ENCODE results near the gene PPM1M.
A peak's percentile ranks its signal among the peaks of the same experiment; 100 is the strongest.
"Not testable (repeated sequence)": the region's sequence is repeated elsewhere in the genome, so short reads cannot be mapped to it uniquely, and the experiment has no call there.

The PPM1M gene

GRCh38 chr3:52246728-52247408 is 1.3 kb downstream of the PPM1M start:
- DNase-seq (ENCODE audit: low read depth), result no peak

GRCh38 chr3:52247409-52248164 is 2.0 kb downstream of the PPM1M start:
- no peak for DNase-seq (ENCODE audit: low read depth)

- no peak for DNase-seq (ENCODE audit: low read depth)
These were observed 2.6 kb downstream of the PPM1M start for GRCh38 chr3:52248165-52248541.

GRCh38 chr3:52248816-52249547 is 3.4 kb downstream of the PPM1M start:
- no peak for DNase-seq (ENCODE audit: low read depth)

- no peak for DNase-seq (ENCODE audit: low read depth)
These were observed 4.1 kb downstream of the PPM1M start for GRCh38 chr3:52249683-52250082.

GRCh38 chr3:52250122-52250521 is 4.6 kb downstream of the PPM1M start:
- DNase-seq (ENCODE audit: low read depth), result no peak

- peak; percentile 27 for DNase-seq (ENCODE audit: low read depth)
These were observed 8.1 kb downstream of the PPM1M start for GRCh38 chr3:52253314-52254304.

- no peak for DNase-seq (ENCODE audit: low read depth)
These were observed 9.0 kb downstream of the PPM1M start for GRCh38 chr3:52254608-52255007.

- no peak for DNase-seq (ENCODE audit: low read depth)
These were observed 10.6 kb downstream of the PPM1M start for GRCh38 chr3:52256159-52256558.

- DNase-seq (ENCODE audit: low read depth), result no peak
These were observed 11.1 kb downstream of the PPM1M start for GRCh38 chr3:52256622-52257021.

- DNase-seq (ENCODE audit: low read depth), result no peak
These were observed 12.4 kb downstream of the PPM1M start for GRCh38 chr3:52257911-52258310.

GRCh38 chr3:52259035-52259434 is 13.5 kb downstream of the PPM1M start:
- DNase-seq (ENCODE audit: low read depth), result no peak

GRCh38 chr3:52259448-52259847 is 13.9 kb downstream of the PPM1M start:
- no peak for DNase-seq (ENCODE audit: low read depth)

GRCh38 chr3:52262447-52262846 is 16.9 kb downstream of the PPM1M start:
- no peak for DNase-seq (ENCODE audit: low read depth)

- no peak for DNase-seq (ENCODE audit: low read depth)
These were observed 19.8 kb downstream of the PPM1M start for GRCh38 chr3:52265387-52265786.

GRCh38 chr3:52268036-52268435 is 22.5 kb downstream of the PPM1M start:
- no peak for DNase-seq (ENCODE audit: low read depth)

GRCh38 chr3:52269776-52270175 is 24.2 kb downstream of the PPM1M start:
- DNase-seq (ENCODE audit: low read depth), result no peak

GRCh38 chr3:52270252-52270754 is 24.7 kb downstream of the PPM1M start:
- no peak for DNase-seq (ENCODE audit: low read depth)

- not testable (repeated sequence) for DNase-seq (ENCODE audit: low read depth)
These were observed 26.6 kb downstream of the PPM1M start for GRCh38 chr3:52272172-52272571.

- DNase-seq (ENCODE audit: low read depth), result no peak
These were observed 27.3 kb downstream of the PPM1M start for GRCh38 chr3:52272831-52273230.

GRCh38 chr3:52274781-52275180 is 29.2 kb downstream of the PPM1M start:
- not testable (repeated sequence) for DNase-seq (ENCODE audit: low read depth)
